HG03064 (cell line): ENCODE measurements around the gene GNRHR.

ENCODE experiments used
- ATAC-seq: cut with Tn5 transposase; IDR thresholded peaks from one replicate; pipeline ENCODE4 v1.9.1; 2021; ENCODE audit warnings: low read depth; ENCODE audit not compliant: unreplicated experiment

The GNRHR gene

DNA sequence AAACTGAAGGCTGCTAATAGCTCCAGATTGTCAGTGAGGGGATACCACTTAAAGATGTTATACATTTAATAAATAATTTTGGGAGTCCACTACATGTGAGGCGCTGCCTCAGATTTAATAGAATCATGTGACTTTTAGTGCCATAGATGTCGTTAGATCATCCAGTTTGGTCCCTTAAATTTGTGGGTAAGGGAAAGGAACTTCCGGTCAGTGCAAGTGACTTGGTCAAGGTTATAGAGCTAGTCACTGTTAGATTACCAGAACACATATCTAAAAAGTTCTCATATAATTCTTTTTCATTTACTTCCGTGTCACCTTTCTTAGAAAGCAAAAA is 52.7 kb downstream of the GNRHR start:
- ATAC-seq: no peak

DNA sequence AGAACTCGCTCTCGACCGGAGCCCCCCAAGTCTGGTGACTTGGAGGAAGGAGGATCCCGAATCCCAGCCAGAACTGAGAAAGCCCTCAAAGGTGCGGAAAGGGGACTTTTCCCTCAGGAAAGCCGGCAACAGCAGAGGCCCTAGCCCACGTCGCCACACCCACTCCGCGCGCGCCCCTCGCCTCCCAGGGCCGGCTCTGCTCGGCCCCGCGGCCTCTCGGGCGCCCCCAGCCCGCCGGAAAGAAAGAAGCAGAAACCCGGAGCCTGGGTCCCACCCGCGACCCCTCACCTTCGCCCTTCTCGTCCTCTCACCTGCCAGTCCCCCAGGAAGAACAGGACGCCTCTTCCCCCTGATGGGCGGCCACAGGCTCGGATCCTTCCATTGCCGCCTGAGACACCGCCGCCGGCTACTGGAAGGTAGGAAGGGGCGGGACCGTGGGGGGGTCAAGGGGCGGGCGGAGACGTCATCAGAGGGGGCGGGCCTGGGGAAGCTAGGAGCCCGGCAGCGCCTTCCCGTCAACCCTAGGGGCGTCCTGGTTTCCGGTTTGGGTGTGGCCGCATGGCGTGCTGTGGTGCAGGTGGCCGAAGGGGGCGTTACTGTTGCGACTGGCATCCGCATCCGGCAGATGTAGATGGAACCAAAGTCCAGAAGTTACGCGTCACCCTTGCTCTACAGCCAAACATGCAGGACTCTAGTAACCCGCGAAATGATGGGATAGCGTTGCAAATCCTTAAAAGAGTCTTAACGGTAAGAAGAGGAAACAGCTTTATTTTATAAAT is 53.3 kb downstream of the GNRHR start, which contains the start of gene UBA6:
Gene UBA6 (minus strand): TSS at position 418 of the 779 bp plus-strand sequence. CDS start 36 bp downstream, at position 382.
- peak; percentile 98 for ATAC-seq

- peak; percentile 0 for ATAC-seq
Observed at GRCh38 chr4:67700116-67700737, 54.0 kb downstream of the GNRHR start.

- ATAC-seq: no peak
Observed at GRCh38 chr4:67699603-67700002, 54.6 kb downstream of the GNRHR start.

- ATAC-seq: no peak
Observed at GRCh38 chr4:67697860-67698687, 56.1 kb downstream of the GNRHR start.

- no peak for ATAC-seq
Observed at GRCh38 chr4:67696061-67696460, 58.1 kb downstream of the GNRHR start.

- no peak for ATAC-seq
Observed at GRCh38 chr4:67694662-67695061, 59.5 kb downstream of the GNRHR start.

- no peak for ATAC-seq
Observed at GRCh38 chr4:67691328-67691727, 62.9 kb downstream of the GNRHR start.
